Activated CD4-positive, alpha-beta T cell treated with anti-CD3 and anti-CD28 coated beads for 4 hours (primary cell): Measurements from ENCODE around the gene ACYP2.

Source experiments
- DNase-seq, 2 donors: peaks; one replicate each; pipeline ENCODE4 v3.0.0-alpha.2; 2020

ACYP2 gene

DNA sequence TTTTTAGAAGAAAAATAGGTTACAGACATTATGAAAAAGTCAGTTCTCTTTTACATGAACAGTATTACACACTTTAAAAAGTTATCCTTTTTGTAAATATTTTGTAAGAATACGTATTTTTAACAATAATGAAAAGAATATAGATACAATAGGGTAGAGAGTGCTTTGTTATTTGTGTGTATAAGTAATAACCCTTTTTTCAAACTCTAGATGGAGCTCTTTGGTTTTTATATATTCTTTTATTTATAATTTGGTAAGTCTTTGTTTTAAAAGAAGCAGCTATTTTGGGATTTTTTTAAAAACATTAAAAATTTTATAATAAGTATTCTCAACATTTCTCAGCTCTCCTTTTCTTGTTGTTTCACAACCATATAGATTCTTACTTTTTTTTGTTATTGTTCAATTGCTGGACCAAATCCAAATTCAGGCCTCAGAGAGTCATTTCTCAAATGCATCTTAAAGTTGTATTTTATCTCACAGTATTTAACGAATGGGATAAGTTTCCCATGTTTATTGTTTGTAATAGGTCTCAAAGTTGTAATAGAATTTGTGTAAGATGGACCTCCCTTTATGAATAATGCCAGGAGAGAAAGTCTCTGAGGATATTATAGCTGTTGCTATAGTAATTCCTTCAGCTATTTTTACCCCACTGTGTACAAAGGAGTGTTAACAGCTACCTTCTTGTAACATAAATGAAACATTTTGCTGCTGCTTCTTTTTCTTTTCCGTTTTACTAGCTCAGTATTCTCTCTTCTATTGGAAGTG lies 46.4 kb downstream of the ACYP2 start:
- no peak for DNase-seq

DNA sequence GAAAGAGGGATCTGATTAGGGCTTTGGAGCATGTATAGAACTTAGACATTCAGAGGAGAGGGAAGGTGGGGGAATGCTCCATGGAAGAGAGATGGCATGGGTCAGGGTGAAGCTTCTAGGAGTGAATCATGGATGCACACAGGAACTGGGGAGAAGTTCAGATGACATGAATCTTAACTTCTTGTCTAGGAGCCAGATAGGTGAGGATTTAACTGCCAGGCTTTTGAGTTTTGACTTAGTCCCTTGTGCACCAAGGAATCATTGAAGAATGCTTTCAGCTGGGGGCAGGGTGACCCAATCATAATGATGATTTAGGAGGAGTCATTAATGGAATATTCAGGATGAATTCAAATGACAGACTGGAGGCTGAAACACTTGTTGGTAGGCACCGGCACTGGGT lies 48.7 kb downstream of the ACYP2 start:
- DNase-seq, result no peak

DNA sequence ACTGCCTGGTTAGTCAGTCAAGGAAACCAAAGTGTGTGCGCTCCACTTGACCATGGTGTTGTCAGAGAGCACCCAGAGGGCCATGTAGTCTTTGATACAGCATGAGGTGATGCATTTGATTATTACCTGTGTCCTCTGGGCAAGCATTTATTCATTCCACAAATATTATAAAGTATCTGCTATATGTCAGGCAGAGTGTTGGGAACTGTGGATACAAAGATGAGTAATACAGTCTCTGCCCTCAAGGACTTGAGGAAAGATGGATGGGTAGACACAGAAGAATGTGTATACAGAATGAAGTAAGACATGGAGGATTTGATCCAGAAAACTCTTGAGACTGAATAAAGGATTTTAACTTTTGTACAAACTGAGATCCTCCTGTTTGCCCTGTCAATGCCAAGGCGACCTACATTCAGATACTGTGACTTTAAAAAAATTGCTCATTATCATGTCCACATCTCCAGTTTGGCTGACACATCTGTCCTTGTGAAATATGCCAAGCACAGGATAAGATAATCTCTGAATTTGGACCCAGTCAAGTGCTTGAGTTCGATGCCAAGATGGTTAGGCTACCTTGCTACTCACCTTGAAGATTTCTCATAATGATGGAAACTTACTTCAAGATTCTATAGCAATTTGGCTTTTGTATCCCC lies 50.8 kb downstream of the ACYP2 start:
- DNase-seq, result no peak

DNA sequence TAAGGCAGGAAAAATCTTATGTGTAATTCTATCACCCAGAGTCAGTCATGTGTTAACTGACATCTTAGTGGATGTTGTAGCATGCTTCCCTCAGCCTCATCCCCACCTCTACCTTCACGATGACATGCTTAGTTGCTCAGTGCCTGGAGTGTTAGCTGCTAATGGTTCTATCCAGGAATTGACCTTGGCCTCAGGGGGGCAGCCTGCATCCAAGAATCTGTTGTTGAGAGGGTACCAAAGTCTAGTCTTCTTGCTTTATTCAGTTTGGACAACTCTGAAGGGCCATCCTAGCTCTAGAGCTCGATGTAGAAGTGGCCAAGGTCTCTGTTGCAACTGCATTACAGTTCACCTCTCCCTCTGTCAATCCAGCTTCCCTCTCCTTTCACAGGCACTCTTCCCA lies 61.2 kb downstream of the ACYP2 start:
- no peak for DNase-seq

DNA sequence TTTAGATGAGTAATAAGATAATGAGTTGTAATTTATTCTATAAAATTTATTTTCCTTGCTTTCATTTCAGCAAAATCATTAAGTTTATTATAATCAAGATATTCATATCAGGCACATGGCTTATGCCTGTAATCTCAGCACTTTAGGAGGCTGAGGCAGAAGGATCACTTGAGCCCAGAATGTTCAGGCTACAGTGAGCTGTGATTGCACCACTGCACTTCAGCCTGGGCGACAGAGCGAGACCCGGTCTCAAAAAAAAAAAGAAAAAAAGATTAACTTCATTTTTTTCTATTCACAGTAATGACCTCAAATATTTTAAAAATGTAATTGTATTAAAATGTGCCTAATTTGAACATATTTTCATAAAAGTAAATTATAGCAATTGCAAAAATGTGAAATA lies 67.9 kb downstream of the ACYP2 start:
- DNase-seq, result no peak

DNA sequence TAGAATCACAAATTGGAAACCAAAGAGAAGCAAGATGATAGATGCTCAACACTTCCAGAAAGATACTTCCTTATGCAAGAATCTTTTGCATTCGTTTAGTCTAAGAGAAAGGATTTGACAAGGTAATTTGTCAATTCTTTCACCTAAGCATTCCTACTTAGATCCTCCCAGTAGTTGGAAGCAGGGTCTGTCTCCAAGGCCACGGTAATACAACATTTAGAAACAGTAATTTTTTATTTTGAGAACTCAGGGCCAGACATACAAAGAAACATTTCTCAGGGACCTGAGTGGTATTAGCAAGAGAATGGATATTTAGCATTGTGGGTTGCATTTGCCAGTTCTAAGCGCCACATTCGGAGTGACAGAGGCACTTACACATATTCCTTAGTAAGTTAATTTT lies 68.6 kb downstream of the ACYP2 start:
- DNase-seq, result no peak

DNA sequence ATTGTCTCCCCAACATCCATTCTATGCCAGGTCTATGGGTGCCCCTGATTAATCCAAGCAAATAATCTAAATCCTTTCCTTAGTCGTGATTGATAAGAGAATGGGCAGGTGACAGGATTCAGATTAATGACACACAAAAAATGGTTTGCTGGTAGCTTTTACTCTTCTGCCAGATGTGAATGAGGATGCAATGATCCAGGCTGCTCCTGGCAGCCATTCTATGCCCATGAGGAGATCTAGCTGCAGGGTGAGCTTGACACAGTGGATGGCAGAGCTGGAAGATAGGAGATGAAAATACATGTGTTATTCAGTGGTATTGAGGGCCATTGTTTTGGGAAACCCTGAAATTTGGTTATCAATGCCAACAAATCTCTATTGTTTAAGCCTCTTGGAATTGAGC lies 69.7 kb downstream of the ACYP2 start:
- no peak for DNase-seq

DNA sequence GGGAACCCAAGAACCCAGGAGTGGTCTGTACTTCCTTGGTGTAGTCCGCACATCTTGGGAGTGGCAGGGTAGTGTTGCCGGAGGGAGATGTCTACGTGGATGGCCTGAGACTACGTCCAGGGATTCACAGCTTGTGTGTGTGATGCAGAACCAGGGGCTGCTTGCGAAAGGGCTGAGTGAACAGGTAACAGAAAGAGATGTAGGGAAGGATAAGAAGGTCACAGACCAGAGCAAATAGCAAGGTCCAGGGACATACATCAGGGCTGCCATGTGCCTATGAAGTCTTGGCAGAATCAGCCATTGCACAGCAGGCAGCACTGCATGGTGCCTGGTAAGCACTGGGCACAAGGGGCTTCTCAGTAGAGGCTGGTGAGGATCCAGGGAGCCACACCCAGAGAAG lies 71.9 kb downstream of the ACYP2 start:
- no peak for DNase-seq

DNA sequence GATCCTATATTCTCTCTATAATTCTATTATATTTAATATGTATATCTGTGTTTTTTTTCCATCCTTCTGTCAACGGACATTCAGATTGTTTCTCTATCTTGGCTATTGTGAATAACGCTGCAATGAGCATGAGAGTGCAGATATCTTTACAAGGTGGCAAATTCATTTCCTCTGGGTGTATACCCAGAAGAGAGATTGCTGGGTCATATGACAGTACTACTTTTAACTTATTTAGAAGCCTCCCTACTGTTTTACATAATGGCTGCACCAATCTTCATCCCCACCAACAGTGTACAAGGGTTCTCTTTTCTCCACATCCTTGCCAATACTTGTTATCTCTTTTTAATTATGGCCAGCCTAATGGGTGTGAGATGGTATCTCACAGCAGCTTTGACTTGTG lies 74.1 kb downstream of the ACYP2 start:
- no peak for DNase-seq

DNA sequence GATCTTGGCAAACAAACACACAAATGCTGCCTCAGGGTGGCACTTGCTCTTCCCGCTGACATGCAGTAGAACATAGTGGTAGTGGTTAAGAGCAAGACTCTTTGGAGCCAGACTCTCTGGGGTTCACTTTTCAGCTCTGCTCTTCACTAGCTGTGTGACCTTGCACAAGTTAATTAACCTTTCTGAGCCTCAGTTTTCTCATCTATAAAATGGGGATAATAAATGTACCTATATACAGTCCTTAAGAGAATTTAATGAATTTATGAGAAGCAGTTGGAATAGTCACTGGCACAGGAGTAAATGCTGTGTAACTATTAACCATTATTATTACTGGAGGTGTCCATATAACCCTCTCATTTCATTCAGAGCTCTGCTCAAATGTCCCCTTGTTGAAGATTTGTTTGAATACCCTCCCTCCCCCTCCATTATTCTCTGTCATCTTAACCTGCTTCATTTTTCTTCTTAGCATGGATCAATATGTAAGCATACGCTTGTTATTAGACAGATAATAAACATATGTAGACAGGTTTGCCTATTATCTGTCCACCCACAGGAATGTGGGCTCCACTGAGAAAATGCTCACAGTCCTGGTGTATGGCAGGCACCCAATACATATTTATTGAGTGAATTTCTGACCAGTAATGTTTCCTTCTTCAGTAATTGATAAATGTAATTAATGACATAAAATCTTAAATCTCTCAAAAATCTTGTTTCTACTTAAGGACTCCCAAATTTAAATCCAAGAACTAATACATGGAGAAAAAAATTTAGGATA lies 76.1 kb downstream of the ACYP2 start:
- DNase-seq, result no peak

DNA sequence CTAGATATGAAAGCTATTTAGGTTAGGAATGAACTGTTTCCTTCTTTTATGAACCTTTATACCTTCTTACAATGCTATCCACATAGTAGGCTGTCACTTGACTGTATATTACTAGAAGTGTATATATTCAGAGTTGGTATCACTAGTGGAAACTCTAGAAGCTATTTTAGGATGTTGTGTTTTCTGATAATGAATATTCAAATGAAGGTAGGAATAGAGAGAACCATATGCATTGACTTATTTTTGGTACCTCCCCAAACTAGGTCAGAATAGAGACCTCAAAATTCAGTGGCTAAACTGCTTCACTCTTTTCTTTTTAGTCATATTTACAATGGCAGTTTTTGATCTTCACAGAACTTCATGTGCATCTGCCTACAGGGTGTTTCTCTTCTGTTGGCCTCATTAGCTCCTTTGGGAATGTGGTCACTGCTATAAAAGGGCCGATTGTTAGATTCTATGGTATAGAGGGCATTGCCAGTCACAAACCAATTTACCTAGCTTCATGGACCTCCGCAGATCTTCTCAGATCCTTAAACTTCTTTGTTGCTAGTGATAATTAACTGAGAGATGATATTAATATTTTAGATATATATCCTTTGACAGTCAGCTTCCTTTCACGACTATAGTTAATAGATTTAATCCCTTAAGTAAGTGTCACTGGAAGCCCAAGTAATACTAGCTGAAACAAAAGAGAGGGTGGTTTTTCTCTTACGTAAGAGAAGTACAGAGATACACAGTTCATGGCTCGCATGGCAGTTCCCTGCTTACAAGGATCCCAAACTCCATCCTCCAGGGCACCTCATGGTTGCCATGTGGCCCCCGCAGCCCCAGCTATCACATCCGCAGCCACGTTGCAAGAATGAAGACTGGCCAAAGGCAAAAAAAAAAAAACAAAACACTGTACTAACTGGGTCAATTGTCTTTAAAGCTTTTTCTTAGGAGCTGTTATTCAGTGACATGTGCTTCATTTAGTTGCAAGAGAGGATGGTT lies 79.6 kb downstream of the ACYP2 start:
- no peak for DNase-seq

DNA sequence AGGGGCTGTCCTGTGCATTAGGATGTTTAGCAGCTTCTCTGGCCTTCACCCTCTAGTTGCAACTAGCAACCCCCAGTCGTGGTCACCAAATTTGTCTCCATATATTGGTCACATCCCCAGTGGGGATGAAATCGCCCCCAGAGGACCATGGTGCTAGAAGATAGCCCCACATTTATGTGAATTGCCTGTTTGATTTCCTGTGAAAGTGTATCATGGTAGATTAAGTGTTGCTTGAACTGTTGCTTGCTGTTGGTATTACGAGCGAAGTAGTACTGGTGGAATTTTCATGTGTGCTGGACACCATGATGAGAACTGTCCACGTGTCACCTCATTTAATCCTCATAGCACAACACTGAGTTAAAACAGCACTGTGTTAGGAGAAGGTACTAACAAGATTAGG lies 81.2 kb downstream of the ACYP2 start:
- no peak for DNase-seq

DNA sequence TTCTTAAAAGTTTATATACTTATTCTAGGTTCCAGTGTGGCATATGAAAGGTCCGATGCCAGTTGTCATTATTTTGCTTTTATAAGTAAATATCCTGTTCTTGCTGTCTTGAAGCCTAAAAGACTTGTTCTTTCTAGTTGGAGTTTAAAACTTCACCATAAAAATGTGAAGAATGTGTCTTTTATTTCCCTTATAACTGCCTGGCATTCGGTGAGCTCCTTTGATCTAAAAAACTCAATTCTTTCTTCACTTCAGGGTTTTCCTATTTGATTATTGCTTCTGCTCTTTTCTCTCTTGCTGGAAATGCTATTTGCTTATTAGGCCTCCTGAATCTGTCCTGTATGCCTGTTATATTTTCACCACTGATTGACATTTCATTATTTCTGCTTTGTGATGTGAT lies 89.1 kb downstream of the ACYP2 start:
- DNase-seq, result no peak

DNA sequence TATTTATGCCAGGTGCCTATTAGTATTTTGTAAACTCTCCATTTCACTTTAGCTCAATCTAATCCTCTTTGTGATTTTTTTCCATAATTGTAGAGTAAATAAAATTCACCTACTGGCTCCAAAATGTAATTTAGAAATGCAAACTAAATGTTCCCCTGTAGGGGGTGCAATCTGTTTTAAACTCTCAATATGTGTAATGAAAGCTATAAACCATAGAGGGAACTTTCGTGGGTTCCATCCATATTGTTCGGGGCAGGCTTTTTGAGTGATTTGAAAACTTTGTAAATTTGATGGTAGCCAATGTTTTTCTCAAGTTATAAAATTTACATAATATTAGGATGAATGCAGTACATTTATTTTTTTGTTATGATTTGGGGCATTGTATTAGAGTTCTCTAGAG lies 91.2 kb downstream of the ACYP2 start:
- no peak for DNase-seq

DNA sequence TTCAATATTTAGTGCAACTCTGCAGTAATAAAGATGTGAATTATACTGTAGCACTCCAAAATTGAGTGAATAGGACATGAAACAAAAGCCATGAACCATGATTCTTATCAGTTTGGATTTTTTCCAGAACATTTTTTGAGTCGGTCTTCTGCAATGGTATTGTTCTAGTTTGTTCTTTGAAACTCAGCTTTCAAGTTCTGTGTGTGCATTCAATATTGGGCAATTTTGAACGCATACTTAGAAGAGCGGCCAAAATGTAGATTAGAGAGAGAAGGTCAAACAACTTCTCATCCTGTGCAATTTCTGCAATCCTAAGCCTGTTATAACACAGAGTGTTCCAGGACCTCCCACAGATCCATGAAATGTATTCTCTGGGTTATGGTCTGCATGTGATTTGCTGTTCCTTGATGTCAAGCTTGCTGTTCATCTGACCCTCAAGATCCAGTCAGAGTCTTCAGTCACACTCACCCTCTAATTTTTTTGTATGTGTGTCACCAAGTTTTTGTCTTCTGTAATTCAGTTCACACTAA lies 92.3 kb downstream of the ACYP2 start:
- DNase-seq, result no peak

DNA sequence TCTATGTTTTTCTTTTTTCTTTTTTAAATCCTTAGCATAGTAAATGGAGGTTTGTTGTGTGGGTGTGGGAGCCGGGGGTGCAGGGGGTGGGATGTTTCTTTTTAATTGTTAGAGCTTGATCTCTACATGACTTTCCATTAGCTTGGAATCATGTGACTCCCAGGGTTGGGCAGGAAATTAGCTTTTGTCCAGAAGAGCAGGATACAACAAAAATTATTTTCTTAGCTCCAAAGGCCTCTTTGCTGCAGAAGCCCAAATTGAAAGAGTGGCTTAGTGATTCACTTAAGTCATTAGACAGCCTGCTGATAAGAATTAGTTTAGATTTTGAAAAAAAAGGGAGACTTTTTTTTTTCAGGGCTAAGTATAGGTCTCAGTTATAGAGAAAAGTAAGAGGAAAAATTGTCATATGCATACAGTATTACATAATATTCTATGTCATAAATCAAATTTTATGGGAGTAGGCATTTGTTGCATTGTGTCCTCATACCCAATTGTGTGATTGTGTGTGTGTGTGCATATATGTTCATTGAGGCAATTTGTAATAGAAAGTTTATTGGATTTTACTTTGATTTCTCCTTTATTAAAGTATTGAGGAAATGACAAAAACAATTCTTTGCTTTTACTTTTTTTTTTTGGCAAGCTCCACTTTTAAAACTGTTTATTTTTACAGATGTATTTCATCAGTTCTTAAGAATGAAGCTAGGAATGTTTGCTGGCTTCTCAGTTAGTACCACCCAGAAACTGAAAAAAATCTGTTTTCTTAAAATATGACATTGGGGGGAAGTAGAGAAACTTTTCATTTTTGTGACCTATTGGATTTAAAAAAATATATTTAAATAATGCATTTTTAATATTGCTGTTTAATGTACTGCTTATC lies 93.2 kb downstream of the ACYP2 start:
- DNase-seq, result no peak

DNA sequence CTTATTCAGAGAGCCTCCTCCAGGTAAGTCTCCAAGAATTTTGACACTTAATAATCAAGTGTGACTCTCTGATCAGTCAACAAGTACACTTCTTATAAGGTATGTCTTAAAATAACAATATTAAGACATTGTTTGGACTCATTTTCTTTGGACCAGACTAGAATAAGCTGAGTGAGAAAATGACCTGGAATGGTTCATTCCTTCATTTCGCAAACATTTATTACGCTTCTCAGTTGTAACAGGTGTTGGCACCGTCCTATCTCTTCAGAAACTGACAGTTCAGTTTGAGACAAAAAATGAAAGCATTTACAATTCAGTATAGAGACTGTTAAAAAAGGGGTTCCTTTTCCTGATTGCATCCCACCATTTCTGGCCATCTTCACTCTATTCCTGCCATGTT lies 94.0 kb downstream of the ACYP2 start:
- no peak for DNase-seq

DNA sequence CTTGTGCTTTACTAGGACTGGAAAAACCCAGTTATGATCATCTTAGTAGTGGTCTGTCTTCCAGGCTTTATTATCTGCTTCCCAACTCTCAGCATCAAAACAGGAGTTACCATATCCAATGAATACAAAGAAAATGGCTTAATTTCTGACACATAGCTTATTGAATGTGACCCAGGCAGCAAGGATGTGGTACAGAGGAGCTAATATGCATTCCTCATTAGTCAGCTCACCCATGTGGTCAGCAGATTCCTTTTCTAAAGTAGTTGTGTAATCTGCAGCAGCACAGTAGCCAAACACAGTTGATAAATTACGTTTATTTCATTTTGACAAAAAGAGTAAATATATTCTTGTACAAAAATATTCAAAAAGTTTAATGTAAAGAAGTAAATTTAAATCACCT lies 97.0 kb downstream of the ACYP2 start:
- no peak for DNase-seq

DNA sequence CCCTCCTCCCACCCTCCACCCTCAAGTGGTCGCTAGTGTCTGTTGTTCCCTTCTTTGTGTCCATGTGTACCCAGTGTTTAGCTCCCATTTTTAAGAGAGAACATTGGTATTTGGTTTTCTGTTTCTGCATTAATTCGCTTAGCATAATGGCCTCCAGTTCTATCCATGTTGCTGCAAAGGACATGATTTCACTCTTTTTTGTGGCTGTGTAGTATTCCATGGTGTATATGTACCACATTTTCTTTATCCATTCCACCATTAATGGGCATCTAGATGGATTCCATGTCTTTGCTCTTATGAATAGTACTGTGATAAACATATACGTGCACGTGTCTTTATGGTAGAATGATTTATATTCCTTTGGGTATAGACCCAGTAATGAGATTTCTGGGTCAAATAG lies 97.7 kb downstream of the ACYP2 start:
- no peak for DNase-seq

DNA sequence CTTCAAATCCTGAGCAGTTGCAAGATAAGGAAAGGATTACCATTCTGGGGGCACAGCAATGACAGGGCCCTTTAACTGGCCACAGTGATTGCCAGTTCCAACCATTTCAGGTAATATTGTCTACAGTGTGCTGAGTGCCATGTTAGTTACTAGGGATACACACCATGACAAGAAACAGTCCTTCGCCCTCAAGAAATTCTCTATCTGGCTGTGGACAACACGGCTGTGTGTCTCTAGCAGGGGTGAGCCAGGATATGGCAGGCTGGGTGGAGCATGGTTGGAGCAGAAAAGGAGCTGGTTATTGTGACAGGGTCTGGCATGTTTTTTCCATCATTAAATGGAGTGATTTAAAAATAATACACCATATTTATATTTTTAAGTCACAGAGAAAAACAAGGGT lies 109.6 kb downstream of the ACYP2 start:
- DNase-seq, result no peak

DNA sequence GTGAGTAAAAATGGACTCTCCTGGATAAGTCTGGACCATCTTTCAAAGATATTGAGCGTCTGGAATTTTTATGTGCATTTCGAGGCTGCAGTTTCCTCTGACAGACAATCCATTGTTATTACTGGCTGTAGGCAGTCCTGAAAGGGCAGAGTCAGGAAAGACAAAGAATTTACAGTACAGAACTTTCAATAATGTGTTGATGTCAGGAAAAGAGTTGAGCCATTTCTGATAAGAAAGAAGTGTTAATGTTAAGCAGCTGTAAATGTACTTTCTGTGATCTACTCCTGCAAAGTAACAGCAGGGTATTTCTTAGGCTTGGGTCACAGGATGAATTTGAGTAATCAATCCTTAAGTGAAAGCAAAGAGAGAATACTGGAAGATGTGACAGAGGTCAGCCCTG lies 110.8 kb downstream of the ACYP2 start:
- DNase-seq, result no peak

DNA sequence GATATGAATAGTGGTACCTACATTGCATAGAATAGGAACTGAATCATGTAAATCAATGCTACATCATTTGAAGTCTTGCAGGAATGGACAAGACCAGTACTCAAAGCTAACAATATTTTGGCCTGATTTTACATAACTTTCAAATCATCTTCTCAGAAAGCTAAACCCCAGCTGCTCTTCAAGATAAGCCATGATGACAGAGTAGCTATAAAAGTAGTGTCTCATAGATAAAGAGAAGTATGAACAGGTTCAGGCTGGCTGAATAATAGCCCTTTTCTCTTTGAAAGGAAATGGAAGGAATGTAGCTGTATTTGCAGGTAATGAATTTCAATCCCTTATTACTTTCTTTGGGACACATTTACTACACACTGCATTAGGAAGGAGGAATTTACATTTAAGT lies 112.4 kb downstream of the ACYP2 start:
- no peak for DNase-seq
